Urinary bladder (tissue), 4 donors: ENCODE data around the gene NOS3. TPM values are rescaled to one million over a fixed set of nuclear protein-coding genes. Genes with fewer than 3 reads are reported as not detected.
"Not testable (repeated sequence)": the region's sequence is repeated elsewhere in the genome, so short reads cannot be mapped to it uniquely, and the experiment has no call there.

Experiments
- DNase-seq: peaks from one replicate; pipeline ENCODE4 v3.0.0-alpha.2; 2015; ENCODE audit errors: extremely low spot score
- H3K27ac ChIP-seq: one replicate; pipeline ENCODE4 v1.5.1; 2013; ENCODE audit warnings: low read depth, mild to moderate bottlenecking, moderate library complexity
- H3K36me3 ChIP-seq: one replicate; pipeline ENCODE4 v1.6.1; 2013; ENCODE audit warnings: mild to moderate bottlenecking, moderate library complexity; ENCODE audit not compliant: insufficient read depth
- H3K4me1 ChIP-seq: one replicate; pipeline ENCODE4 v1.6.1; 2013; ENCODE audit warnings: mild to moderate bottlenecking, moderate library complexity; ENCODE audit not compliant: insufficient read depth
- H3K4me3 ChIP-seq: one replicate; pipeline ENCODE4 v1.5.1; 2013; ENCODE audit warnings: low read depth, low read length
- WGBS: extraction: QIAGEN DNeasy Blood & Tissue Kit; methylation state at CpG from one replicate; pipeline ENCODE4 v1.1.7; 2013; 5-methylcytosine and 5-hydroxymethylcytosine counted together
- polyA plus RNA-seq: library from polyadenylated mRNA; stranded (reverse); fragments of 200-250 nt; gene quantifications from one replicate; pipeline ENCODE4 v1.2.3, GENCODE V29; 2013
- total RNA-seq: library from RNA; depleted of rRNA; stranded (reverse); fragments of >200 nt; gene quantifications from one replicate; pipeline ENCODE4 v1.2.3, GENCODE V29; 2014
- donor health status: healthy with polysubstance abuse.
- donor health status: healthy.

NOS3 gene
- total and polyA plus RNA-seq, 2 donors: 6.0 to 15.8 TPM

DNA sequence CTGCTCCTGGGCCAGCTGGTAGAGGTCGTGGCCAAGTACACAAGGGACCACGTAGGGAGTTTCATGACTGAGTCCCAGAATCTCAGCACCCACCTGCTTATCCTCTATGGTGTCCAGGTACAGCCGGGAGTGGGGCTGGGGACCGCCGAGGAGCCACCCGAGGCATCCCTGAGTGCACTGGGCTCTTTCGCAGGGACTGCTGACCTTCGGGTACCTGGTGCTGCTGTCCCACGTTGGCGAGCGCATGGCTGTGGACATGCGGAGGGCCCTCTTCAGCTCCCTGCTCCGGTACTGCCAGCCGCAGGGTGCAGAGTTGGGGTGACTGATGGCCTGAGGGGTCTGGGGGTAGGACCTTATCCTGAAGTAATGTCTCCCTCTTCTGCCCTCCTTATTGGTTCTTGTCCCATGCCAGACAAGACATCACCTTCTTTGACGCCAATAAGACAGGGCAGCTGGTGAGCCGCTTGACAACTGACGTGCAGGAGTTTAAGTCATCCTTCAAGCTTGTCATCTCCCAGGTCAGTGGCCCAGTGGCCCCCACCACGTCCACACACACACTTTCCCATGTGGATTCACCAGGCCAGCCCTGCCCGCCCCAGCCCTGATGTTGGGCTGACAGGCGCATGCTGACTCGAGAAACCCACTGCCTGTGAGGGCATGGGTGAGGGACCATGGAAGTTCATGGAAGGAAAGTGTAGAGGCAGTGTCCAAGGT, 43.7 kb downstream of the NOS3 start:
- H3K36me3 ChIP-seq: no peaks in the 10 kb centered on the region
- H3K4me1 ChIP-seq: no peaks in the 10 kb centered on the region
- no peak for DNase-seq
- H3K4me3 ChIP-seq: no peak overlapping the region
- H3K27ac ChIP-seq: no peak overlapping the region
- 90% methylated on average over 21 of the region's 21 CpGs for WGBS

DNA sequence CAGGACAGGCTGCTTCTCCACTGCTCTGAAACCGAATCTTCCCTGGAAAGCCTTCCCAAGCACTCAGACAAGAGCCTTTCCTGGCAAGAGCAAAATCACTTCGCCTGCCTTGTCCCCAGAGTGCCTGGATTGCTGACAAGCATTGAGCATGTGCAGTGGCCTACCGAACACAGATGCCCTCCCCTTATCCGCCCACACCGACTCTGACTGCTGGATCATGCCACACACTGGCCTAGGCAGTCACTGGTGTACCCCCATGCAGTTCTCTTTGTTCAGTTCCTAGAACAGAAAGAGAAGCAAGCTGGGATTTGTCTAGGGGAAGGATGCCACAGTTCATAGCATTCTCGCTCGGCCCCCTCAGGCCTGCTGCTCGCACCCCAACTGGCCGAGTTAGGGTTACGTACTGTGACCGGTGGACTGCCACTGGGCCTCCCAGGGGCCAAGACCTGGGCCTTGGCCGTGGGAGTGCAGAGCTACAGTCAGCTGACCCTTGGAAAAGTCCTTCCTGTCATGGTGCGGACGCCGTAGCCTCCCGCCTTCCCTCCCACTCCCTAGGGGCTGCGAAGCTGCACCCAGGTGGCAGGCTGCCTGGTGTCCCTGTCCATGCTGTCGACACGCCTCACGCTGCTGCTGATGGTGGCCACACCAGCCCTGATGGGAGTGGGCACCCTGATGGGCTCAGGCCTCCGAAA, 44.4 kb downstream of the NOS3 start:
- Histone ChIP-seq H3K36me3 (no peaks in the 10 kb centered on the region), H3K27ac (no peak overlapping the region), H3K4me3 (no peak overlapping the region), H3K4me1 (no peaks in the 10 kb centered on the region)
- WGBS: 85% methylated on average over 21 of the region's 21 CpGs
- no peak for DNase-seq

DNA sequence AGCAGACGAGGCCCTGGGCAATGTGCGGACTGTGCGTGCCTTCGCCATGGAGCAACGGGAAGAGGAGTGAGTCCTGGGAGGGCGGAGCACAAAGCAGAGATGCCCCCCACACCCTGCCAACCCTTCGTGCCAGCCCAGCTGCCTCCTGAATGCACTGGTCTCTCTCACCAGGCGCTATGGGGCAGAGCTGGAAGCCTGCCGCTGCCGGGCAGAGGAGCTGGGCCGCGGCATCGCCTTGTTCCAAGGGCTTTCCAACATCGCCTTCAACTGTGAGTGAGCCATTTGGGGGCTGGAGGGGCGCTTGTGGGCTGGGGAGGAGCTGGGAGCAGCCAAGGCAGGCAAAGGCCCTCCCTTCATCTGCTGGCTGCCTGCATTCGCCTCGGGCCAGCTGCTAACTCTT, 45.1 kb downstream of the NOS3 start:
- no peaks in the 10 kb centered on the region for H3K36me3 ChIP-seq
- H3K4me1 ChIP-seq: no peaks in the 10 kb centered on the region
- 93% methylated on average over 17 of the region's 17 CpGs for WGBS

DNA sequence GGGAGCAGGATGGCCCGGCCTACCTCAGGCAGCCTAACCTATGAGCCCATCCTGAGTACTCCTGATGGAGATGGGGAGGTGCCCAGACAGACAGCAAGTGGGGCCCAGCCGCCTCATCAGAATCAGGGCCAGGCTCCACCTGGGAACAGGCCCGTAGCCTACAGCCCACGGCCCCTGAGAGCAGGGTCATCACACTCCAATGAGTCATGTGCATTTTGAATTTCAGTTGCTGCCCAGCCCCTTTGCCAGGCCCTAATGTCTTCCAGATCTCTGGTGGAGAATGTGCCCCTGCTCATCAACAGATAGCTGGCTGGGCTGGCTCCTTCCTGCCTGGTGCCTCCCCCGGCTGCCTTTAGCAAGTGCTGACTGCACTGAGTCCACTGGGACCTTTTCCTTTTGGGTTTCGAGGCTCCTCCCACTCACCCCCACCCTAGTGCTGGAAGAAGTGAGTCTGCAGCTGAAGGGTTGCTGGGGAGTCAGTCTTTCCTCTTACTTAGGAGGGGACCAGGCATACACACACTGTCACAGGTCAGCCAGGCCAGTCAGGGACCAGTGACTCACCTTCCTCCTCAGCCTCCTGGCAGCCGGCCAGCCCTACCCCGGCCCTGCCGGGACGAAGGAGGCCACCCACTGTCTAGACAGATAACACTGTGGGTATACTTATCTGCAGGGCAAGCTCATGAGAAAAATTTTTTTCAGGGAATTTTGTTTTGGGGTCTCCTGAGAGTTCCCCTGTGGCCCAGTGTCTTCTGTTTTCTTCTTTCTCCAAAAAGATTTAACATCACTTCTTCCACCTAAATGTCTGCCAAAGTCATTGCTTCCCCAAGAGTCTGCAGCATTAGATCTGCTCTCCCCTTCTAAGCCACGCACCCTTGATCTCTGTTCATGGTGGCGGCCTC, 48.4 kb downstream of the NOS3 start:
- 38% methylated on average over 12 of the region's 12 CpGs for WGBS
- no peak for DNase-seq
- no peaks in the 10 kb centered on the region for H3K36me3 ChIP-seq
- no peak overlapping the region for H3K4me3 ChIP-seq
- H3K4me1 ChIP-seq: no peaks in the 10 kb centered on the region
- H3K27ac ChIP-seq: no peak overlapping the region

More for the DNA sequence above, 45.1 kb downstream of the NOS3 start:
- no peak for DNase-seq
- H3K27ac ChIP-seq: no peak overlapping the region
- no peak overlapping the region for H3K4me3 ChIP-seq

DNA sequence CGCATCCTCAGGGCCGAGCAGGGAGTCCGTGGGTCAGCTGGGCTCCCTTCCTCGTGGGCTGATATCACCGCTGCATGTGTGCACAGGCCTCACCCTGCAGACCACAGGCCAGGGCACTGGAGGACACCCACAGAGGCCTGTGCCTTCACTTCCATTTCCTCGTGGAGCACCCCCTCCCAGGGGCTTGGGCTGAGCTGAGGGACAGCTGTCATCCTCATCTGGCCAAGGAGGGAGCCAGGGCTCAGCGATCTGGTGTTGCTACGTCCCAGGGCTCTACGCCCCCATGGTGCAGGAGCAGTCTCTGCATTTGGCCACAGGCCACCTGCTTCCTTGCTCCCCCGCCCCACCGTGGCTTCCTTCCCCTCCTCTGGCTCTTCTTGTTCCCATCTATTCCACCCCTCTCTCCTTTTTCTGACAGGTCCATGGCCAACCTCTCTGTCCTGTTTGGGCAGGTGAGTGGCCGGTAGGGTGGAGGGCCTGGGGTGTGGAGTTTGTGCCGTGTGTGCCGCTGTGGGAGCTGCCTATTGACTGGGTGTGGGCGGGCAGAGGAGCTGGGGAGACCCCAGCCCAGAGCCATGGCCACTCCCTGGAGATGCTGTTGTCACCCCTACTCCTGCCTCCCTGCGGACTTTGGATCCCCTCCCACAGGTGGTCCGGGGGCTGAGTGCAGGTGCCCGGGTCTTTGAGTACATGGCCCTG, 49.2 kb downstream of the NOS3 start:
- Histone ChIP-seq H3K27ac (no peak overlapping the region), H3K4me3 (no peak overlapping the region), H3K4me1 (no peaks in the 10 kb centered on the region), H3K36me3 (no peaks in the 10 kb centered on the region)
- WGBS: 71% methylated on average over 18 of the region's 18 CpGs
- DNase-seq: no peak

DNA sequence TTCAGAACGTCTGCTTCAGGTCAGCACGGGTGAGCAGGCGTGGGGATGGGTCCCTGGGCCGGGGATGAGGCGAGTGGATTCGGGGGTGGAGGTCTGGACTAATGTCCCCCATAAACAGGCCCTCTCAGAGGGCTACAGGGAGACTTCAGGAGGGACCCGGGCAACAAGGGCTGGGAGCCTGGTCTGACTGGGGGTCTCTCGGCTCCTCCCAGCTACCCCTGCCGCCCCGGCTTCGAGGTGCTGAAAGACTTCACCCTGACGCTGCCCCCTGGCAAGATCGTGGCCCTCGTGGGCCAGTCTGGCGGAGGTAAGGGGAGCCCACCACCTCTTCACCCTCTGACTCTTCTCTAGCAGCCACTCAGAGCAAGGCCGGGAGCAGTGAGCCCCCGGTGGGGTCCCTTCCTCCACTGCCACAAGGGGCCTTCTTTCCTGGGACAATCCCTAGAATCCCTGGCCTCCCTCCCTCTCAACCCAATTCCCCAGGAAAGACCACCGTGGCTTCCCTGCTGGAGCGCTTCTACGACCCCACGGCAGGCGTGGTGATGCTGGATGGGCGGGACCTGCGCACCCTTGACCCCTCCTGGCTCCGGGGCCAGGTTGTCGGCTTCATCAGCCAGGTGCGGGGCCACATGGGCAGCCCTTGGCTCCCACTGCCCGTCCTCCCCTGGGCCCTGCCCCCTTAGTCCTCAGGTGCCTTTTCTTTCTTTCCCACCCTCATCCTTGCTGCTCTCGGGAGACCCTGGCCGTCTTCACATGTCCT, 50.0 kb downstream of the NOS3 start:
- 93% methylated on average over 30 of the region's 30 CpGs for WGBS
- DNase-seq: no peak
- no peak overlapping the region for H3K4me3 ChIP-seq
- no peaks in the 10 kb centered on the region for H3K4me1 ChIP-seq
- no peaks in the 10 kb centered on the region for H3K36me3 ChIP-seq
- no peak overlapping the region for H3K27ac ChIP-seq

DNA sequence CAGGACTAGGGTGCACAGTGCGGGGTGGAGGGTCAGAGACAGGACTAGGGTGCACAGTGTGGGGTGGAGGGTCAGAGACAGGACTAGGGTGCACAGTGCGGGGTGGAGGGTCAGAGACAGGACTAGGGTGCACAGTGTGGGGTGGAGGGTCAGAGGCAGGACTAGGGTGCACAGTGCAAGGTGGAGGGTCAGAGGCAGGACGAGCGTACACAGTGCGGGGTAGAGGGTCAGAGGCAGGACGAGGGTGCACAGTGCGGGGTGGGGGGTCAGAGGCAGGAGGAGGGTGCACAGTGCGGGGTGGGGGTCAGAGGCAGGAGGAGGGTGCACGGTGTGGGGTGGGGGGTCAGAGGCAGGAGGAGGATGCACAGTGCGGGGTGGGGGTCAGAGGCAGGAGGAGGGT, 52.6 kb downstream of the NOS3 start:
- not testable (repeated sequence) for H3K4me3 ChIP-seq, DNase-seq, H3K36me3 ChIP-seq, H3K4me1 ChIP-seq, H3K27ac ChIP-seq
- 84% methylated on average over 10 of the region's 10 CpGs for WGBS

DNA sequence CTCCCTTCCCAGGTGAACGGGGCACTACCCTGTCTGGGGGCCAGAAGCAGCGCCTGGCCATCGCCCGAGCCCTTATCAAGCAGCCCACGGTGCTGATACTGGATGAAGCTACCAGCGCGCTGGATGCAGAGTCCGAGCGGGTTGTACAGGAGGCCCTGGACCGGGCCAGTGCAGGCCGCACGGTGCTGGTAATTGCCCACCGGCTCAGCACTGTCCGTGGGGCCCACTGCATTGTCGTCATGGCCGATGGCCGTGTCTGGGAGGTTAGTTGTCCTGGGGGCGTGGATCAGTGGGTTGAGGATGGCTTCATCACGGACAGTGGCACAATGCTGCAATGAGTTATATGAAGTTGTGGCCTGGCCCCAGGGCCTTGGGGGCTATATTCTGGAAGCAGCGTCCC, 53.1 kb downstream of the NOS3 start:
- Histone ChIP-seq H3K36me3 (no peaks in the 10 kb centered on the region), H3K27ac (no peak overlapping the region), H3K4me3 (no peak overlapping the region), H3K4me1 (no peaks in the 10 kb centered on the region)
- no peak for DNase-seq
- 94% methylated on average over 20 of the region's 20 CpGs for WGBS

DNA sequence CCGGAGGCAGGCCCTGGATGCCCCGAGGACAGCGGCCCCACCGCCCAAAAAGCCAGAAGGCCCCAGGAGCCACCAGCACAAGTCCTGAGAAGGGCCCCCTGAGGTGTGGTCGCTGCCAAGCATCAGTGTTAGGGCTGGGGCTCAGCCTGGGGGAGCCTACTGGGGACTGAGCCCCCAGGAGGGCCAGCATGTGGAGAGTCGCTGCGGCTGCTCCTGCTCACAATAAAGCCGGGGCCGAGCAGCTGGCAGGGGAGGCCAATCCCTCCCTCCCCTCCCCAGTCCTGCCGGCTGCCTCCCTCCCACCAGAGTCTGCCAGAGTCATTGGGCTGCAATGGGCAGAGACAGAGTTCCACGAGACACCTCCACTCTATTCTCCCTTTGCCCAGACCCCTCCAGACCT, 54.4 kb downstream of the NOS3 start:
- H3K36me3 ChIP-seq: no peaks in the 10 kb centered on the region
- H3K4me1 ChIP-seq: no peaks in the 10 kb centered on the region
- DNase-seq: no peak
- no peak overlapping the region for H3K4me3 ChIP-seq
- WGBS: 79% methylated on average over 11 of the region's 11 CpGs
- no peak overlapping the region for H3K27ac ChIP-seq

DNA sequence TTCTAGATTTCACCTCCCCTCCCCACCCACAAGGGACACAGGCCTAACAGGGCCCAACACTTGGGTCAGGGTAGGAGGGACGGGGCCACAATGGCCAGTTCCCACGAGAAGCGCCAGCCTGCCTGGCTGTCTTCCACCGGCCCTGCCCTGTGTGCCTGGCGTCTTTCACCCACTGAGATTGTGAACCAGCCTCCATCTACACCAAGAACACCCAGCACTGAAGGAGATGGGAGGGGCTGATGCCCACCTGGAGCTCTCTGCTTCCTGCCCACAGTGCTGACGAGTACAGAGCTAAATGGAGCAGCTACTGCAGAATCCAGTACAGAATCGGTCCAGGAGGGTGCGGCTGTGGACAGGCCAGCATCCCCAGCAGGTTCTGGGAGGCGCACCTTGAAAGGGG, 55.1 kb downstream of the NOS3 start:
- WGBS: 89% methylated on average over 9 of the region's 9 CpGs
- H3K36me3 ChIP-seq: no peaks in the 10 kb centered on the region
- no peak overlapping the region for H3K27ac ChIP-seq
- no peaks in the 10 kb centered on the region for H3K4me1 ChIP-seq
- no peak for DNase-seq
- H3K4me3 ChIP-seq: no peak overlapping the region

DNA sequence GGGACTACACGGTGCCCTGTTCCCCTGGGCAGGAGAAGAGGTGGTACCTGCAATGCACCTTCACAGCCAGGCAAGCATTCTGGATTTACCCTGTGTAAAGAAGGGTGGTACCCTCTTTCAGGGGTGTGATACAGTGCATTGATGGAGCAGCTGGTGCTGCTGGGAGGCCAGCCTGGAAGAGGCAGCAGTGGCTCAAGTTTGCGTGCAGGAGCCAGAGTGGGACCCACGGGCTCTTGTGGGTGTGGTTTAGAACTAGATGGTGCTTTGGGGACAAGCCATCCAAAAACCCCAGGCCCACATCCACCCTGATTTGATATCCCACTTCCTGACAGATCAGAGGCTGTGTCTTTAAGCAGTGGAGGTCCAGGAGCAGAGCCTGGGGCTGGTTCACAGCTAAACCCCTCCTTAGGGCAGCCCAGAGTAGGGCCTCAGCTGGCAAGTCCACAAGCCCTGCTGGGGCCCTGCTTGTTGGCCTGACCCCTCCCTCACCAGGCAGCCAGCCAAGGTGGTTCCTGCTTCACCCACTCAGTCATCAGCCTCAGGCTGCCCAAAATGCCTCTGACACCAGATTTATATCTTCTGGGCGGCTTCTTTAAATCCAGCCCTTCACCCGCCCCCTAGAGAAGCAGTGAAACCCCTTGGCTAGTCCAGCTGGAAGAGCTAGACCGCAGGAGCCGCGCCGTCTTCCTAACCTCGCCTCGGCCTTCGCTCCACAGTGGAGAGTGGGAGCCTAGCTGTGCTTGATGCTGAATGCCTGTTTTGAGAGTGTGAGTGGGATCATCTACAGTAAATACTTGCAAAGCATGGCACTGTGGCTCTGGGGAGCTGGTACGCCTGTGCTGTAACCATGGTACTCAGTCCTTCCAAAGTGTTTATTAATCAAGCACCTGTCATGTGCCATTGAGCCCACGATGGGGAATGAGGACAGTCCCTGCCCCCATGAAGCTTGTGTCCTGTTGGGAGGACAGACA, 56.1 kb downstream of the NOS3 start:
- DNase-seq: no peak
- no peak overlapping the region for H3K4me3 ChIP-seq
- 22% methylated on average over 14 of the region's 14 CpGs for WGBS
- H3K36me3 ChIP-seq: no peaks in the 10 kb centered on the region
- no peak overlapping the region for H3K27ac ChIP-seq
- H3K4me1 ChIP-seq: peaks cover 1% of the 10 kb centered on the region
